CD4-positive, alpha-beta T cell treated with Interleukin-4 for 1 hour (primary cell): ENCODE results near the gene PLAAT3.
A peak's percentile ranks its signal among the peaks of the same experiment; 100 is the strongest.
"Not testable (repeated sequence)": the region's sequence is repeated elsewhere in the genome, so short reads cannot be mapped to it uniquely, and the experiment has no call there.

Experiments used
- DNase-seq, 2 donors: peaks; one replicate each; pipeline ENCODE4 v3.0.0-alpha.2; 2020 to 2022

Gene PLAAT3

DNA sequence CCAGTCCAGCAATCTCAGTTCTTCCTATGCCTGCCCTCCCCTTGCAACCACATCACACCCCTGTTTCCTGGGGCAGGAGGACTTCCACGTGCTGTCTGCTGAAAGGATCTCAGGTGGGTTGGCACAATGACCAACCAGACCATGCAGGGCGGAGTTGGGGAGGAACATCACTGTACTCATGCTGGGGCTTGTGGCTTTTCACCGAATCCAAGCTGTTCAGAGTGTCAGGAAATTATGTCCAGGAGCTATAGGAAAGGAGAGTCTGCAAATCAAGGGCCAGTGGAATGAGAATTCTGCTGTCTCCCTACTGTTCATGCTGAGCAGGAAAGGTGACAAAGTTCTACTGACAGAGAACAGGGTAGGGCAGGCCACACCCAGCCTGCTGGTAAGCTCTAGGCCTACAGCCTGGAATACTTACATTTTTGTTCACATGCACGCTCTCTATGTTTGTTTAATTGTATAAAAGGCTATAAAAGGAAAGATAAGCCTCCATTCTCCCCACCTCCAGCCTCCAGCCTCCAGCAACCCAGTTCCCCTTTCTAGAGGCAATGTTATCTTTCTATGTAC lies 49.4 kb downstream of the PLAAT3 start:
- no peak for DNase-seq

DNA sequence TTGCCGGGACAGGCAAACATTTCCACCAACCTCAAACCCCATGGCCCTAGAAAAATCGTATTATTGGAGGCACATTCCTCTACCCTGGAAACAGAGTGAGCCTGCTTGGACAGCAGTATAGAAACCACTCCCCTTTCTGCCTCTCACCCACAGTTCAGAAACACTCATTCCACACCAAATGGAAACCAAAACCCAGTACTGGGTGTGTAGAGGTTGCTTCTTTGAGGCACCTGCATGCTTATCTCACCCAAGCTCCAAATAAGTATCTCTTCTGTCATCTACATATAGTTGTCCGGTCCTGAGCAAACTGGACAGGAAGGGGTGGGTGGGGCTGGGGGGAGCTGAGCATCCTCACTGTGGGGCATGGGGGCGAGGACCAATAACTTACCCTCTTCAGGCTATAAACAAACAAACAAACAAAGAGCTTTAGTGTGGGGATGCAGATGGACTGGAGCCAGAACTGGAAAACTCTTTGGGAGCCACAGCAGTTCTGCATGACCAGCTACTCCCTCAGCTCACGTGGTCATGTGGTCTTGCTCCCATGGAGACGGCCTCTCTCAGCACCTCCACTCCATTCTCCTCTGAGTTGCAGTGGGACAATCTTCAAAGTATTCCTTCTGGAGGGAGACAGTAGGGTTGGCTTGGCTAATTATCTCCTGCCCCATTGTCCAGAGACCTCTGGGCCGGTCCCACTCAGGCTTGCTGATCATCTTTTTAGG lies 50.0 kb downstream of the PLAAT3 start:
- DNase-seq = peak in 1 of 2 donors; percentile 49

DNA sequence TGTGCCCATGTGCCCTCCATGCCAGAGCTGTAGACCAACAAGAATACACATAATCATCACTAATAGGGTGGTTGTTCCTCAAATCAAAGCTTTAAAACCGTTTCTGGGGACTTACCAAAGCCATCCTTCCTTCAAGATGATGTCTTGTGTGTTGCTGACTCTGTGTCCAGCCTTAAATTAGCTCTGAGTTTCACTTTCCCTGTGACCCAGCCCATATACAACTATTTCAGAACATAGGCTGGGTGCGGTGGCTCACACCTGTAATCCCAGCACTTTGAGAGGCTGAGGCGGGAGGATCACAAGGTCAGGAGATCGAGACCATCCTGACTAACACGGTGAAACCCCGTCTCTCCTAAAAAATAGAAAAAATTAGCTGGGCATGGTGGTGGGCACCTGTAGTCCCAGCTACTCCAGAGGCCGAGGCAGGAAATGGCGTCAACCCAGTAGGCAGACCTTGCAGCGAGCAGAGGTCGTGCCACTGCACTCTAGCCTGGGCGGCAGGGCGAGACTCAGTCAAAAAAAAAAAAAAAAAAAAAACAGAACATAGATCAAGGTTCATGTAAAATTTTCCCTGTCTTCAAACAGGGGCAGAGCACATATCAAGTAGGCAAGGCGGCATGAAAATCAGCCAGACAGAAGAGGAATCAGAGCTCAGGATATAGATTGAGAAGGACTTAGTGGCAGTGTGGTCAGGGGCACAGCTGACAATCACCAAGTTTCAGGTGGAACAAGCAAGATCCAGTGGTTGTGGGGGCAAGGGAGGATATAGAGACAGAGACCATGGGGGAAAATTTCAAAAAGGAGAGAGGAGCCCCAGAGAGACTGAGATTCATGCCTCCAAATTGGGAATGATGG lies 50.8 kb downstream of the PLAAT3 start, which contains the start of gene PLAAT2:
PLAAT2 (minus strand) TSS at position 179 of the 855 bp plus-strand sequence; CDS start at position 124, 55 bp downstream.
- no peak for DNase-seq

DNA sequence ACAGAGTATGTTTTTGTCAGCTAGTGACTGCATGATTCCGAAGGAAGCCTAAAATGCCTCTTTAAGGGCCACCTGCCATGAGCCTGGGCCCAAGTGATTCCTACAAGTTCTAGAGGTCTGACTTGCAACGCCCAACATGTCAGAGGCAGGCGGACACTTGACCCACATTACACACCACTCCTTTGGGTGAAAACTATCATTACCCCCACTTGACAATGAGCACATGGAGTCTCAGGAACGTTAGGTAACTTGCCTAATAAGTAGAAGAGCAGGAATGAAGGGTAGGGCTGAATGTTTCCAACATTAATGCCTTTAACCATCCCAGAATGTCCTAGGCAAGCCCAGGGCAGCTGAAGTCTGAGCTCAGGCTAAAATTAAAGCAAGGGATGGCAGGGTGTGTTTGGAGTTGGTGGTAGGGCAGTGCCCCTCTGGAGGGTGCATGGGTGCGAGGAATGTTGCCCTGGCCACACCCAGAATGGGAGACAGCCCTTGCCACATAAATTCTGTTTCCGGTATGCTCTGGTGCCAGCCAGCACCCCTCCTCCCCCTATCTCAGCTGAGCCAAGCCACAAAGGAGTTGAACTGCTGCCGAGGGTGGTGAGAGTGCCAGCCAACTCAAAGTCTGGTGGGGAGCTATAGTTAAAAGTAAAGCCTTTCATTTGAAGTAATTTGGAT lies 53.6 kb downstream of the PLAAT3 start:
- peak; percentile 45 to 48 for DNase-seq

DNA sequence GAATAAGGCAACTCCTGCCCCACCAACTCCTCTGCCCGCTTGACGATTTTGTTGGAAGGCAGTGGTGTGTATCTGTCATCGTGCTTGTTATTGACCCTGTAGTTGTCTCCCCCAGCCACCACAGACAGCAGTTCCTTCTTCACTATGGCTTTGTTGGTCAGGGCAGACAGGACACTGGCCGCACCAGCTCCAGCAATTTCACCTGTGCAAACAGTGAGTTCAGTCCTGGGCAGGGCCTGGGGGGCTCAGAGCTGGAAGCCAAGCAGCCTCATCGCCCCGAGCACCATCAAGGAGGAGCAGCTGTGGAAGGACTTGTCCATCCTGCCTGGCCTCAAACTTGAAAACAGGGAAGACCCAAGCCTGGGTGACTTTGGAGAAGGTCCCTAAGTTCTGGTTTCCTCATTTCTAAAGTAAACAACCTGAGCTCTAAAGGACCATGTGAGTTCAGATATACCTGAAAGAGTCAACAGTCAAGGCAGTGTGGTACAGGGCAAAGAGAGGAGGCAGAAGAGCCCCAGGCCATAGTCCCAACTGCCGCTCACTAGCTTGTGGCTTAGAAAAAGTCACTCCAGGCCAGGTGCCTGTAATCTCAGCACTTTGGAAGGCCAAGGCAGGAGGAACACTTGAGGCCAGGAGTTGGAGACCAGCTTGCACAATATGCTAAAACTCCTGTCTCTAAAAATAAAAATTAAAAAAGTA lies 55.6 kb downstream of the PLAAT3 start:
- no peak for DNase-seq

DNA sequence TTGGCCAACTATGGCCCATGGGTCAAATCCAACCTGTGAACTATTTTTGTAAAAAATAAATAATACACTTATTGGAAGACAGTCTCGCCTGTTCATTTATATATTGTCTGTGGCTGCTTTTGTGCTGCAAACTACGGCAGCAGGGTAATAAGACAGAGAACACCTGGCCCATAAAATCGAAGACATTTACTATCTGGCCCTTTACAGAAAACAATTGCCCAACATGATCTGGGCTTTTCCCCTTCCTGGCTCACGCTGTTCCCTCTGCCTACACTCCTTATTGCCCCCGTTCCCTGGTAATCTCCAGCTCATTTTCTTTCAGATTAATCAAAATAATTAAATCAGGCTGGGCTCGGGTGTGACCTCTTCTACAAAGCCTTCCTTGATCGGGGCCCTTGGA lies 56.7 kb downstream of the PLAAT3 start:
- DNase-seq = no peak

DNA sequence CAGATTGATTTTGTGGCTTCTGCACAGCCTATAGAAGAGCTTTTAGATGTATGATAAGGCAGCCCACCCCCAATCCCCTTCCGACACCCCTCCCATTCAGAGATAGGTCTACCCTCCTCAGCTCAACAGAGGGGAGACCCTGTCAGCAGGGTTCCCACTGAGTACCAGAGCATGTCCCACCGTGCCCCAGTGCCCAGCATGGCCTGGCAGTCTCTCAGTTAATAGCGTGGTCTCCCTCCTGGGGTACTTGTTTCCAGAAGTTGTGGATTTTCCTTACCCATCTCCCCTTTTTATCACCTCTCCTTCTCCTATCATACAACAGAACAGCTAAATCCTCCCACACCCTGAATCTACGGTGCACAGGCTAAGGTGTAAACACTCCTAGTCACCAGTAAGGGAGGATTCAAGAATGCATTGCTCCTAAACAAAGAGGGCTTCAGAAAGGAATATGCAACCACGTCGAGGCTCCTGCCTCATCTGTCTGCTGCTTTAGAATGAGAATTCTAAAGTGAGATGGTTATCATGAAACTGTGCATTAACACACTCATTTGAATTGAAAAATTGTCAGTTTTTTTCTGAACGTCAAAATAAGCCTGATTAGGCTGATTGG lies 57.7 kb downstream of the PLAAT3 start:
- DNase-seq = no peak

DNA sequence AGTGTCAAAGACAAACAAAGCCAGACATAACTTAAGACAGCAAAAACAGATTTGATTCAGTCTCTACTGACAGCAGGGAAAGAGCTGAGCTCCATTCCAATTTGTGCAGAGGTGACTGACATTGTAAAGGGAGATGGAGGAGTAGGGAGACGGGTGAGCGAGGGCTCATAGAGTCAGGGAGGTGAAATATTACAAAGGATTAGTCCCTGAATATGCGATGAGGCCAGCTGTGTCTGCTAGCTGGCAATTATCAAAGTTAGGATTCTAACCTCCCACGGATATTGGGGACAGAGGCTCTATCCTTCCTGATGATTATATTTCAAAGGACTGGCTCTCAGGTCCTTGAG lies 59.4 kb downstream of the PLAAT3 start:
- DNase-seq = no peak

DNA sequence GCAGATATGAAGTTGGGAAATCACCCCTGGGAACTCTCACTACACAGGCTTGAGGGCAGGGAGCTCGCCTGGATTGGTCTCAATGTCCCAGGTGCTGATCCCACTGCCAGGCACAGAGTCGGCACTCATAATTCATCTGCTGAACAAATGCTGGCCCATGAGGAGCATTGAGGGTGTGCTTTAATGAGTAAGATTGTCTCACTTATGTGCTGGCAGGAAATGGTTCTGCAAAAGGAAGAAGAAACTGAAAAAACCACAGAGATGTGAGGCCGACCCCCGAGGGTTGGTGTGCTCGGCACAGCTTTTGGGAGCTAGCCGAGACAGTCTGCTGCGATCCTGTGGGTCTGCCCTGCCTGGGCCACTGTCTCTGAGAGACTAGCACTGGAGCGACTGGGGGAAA lies 60.5 kb downstream of the PLAAT3 start:
- peak; percentile 56 to 73 for DNase-seq

DNA sequence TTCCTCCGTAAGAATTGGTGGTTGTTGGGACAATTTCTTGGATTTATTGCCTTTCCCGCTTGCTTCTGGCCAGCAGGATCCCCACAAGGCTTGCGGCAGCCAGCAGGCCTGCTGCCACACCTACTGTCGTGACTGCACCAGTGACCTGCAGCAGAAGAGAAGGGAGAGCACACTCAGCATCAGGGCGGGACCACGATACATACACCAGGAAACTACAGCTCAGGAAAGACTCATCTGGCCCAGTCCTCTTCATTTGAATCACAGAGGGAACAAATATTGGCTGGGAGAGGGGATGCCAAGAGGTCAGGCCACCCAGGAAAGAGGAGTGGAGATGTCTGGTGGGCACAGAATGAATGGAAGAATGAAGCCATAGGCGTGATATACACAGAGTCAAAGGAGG lies 61.3 kb downstream of the PLAAT3 start:
- no peak for DNase-seq

DNA sequence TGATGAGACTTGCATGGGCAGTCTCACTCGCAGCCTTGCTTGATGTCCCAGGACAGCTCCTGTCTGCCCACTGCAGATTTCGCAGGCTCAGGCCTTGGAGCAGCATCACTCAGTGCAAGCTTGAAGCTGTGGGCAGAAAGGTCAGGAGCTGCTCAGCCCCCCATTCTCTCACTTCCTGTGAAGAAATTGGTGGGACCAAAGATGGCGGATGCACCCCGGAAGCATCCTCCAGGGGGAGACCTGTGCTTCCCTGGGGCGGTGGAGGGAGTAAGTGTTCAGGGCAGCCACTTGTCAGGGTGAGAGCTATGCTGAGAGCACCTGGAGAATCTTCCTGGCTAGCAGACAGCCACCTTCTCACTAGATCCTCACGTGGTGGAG lies 62.4 kb downstream of the PLAAT3 start:
- peak in 1 of 2 donors; percentile 45 for DNase-seq

DNA sequence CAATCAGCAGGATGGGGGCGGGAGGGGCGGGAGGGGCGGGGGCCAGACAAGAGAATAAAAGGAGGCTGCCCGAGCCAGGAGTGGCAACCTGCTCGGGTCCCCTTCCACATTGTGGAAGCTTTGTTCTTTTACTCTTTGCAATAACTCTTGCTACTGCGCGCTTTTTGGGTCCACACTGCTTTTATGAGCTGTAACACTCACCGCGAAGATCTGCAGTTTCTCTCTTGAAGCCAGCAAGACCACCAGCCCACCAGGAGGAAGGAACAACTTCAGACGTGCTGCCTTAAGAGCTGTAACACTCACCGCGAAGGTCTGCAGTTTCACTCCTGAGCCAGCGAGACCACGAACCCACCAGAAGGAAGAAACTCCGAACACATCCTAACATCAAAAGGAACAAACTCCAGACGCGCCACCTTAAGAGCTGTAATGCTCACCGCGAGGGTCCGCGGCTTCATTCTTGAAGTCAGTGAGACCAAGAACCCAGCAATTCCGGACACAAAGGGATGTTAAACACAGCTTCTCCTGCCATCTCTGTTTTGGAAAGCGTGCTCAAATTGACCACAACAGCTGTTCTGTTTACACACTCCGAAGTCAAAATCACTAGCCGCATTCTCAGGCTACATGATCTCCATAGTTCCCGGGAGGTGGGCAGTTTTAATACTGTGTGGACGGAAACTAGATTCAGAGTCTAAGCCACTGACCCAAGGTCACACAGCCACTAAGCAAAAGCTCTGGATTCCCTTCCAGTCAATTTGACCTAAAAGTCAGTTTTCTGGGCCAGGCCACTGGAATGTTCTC lies 62.9 kb downstream of the PLAAT3 start:
- peak; percentile 58 to 60 for DNase-seq

DNA sequence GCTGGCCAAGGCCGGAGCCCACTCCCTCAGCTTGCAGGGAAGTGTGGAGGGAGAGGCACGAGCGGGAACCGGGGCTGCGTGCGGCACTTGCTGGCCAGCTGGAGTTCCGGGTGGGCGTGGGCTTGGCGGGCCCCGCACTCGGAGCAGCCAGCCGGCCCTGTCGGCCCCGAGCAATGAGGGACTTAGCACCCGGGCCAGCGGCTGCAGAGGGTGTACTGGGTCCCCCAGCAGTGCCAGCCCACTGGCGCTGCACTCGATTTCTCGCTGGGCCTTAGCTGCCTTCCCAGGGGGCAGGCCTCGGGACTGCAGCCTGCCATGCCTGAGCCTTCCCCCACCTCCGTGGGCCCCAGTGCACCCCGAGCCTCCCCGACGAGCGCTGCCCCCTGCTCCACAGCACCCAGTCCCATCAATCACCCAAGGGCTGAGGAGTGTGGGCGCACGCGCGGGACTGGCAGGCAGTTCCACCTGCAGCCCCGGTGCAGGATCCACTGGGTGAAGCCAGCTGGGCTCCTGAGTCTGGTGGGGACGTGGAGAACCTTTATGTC lies 64.0 kb downstream of the PLAAT3 start:
- DNase-seq = not testable (repeated sequence)

DNA sequence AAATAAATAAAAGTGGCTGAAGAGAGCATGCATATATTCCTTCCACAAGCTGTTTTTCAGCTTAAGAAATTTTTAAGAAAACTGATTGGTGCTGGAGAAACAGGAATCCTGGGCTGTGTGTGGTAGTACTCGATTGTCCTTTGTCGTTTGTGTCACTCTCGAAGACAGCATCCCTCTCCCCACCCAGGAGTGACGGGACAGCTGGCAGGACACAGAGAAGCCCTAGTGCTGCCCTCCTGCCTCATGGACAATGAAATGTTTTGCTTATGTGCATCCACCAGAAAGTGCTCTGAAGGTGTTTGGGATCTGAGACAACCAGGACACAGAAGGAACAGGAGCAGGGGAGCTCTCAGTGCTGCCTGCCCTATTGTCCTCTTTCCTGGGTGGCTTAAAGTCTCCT lies 64.8 kb downstream of the PLAAT3 start:
- no peak for DNase-seq

DNA sequence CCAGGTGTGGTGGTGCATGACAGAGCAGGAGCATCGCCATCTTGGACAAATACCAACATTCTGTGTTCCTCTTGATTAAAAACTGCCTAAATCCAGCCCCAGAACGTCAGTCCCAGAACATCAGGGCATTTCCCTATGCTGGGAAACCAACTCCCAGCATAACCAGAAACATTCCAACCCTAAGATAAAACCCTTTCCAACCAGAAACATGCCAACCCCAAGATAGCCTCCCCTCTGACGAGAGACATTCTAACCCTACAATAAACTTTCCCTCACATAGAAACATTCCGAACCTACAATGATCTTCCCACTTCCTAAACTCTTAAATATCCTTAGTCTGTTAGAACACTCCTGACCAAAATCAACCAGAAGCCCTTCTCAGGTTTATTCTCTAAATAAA lies 66.1 kb downstream of the PLAAT3 start:
- DNase-seq = no peak

DNA sequence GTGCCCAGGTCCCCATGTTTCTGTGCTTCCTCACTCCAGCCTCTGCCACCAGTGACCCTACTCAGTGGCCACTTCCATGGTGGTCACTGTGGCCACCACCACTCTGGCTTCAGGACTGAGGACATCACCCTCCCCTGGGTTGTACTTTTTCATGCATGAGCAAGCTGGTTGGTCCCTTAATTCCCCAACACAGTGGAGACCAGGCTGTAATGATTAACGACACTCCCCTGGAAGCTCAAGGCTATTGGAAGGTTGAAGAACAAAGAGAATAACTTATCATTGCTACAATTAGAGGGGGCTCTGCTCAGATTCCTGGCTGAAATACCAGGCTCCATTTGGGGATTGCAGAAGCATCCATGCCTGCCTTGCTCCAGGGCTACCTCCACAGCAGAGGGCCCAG lies 67.2 kb downstream of the PLAAT3 start:
- no peak for DNase-seq

DNA sequence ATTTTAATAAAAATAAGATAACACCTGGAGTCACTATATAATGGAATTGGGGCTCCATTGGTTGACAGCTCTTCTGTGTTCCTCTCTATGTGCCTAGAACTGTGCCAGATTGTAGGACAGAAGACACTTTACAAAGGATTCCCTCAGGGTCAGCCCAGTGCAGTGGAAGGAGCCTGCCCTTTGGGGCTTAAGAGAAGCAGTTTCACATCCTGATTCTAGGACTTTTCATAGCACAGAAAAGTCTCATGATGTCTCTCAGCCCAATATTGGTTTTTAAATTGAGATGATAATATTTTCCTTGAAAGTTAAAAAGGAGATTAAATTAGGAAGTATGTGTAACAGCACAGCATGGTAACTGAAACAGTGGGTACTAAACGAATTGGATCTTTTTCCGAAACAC lies 70.5 kb downstream of the PLAAT3 start:
- no peak for DNase-seq

DNA sequence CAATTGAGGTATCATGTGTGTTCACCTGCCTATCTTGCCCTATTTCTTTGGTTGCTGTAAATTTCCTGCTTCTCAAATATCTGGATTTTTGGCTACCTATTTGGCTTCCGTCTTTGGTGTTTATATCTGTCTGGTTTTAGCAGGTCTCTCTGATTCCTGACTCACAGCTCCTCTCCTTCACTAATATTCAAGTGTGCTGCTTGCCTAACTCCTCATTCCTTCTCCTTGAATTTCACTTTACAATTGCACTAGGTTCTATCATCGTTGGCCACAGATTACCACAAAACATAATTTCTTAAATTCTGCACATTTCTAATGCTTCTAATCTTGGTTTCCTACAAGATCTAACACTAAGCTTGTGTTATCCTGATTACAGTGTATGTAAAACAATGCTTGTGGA lies 71.7 kb downstream of the PLAAT3 start:
- DNase-seq = not testable (repeated sequence)

DNA sequence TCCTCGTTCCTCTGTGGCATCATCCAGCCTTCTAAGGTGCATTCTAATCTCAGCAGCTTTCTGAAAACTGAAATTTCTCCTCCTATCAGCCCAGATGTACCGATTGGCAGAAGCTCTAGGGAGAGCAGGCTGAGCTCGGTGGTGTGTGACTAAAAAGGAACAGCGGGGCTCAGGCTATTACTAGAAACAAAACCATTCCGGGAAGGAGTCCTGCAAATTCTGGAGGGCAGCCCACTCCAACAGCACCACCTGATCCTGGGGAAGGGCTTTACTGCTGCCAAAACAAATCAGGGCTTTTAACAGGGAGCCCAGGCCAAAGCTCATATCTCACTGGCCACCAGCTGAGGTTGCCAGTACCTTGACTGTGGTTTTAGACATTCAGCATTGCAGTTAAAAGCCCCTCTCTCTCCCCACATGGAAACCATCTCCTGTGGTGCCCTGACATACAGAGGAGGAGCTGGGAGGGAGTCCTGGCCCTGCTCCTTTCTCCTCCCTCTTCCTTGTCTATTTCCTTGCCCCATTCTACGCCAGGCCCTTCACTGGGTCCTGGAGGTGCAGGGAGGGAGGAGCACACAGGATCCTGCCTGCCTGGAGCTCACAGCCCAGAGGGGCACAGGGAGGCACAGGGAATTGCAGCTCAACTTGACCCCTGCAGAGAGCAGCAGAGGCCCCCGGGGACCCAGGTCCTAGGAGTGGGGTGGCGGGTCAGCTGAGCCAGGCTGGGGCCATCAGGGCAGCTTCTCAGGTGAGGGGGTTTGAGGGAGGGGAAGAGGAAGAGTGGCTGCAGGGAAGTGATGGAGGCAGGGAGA lies 76.7 kb downstream of the PLAAT3 start:
- DNase-seq = no peak

DNA sequence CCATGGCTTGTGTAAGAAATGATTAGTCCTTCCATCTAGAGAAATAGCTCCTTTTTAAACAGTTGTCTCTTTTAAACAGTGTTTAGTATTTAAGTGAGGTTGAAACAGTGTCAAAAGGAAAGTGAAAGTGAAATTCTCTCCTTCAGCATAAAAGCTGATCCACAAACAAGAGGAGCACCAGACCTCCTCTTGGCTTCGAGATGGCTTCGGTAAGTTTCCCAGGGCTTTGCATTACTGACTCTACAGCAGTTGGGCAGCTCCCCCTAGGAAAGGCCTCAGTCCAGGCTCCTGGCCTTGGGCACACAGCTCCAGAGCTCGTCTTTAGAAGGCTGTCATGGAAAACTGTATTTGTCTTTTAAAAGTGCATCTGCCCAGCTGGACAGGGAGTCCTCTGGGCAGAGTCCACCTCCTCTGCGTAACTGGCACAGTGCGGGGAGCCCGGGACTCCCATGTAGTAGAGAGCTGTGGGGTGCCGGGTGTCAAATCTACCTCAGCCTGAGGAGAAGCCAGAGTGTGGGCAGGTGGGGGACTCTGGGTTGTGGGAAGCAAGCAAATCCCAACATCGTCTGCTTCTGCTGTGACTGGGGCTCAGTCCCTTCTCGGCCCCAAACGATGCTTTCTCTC lies 77.5 kb downstream of the PLAAT3 start, which contains the start of gene PLAAT4:
PLAAT4 (plus strand) TSS at position 140 of the 624 bp plus-strand sequence; CDS start at position 201, 61 bp downstream.
- peak; percentile 35 to 74 for DNase-seq
